ENCODE measurements around the gene LRBA. TPM values are rescaled to one million over a fixed set of nuclear protein-coding genes. Genes with fewer than 3 reads are reported as not detected.

The LRBA gene
- total RNA-seq, 1 experiment from 2014 or later, result 69.1 TPM

DNA sequence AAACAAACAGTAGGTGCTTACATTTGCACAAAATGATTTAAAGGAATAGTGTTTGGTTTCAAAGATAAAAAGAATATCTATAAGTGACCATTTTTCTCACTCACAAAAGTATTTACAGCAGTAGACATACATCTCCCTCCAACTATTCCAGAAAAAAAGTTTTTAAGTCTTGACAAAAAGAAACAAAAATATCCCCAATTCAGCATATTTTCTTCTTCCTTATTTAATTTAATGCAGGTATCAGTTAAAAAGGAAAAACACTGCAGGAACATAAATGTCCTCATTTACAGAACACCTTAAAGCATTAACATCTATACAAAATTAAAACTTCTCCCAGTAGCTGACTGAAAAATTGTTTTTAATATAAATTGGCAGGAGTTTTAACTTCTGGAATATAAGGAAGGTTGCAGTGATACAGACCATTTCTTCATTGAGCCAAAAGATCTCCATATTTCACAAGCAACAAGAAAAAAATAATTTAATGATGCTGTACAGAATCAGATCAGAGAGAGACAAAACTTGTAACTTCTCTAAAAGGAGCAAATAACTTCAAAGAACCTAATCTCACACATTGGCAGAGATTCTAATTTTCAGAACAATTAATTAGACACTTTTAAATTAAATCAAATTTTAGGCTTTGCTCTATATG, 428.8 kb downstream of the LRBA start (continued):
- TF ChIP-seq, protein P1, sequence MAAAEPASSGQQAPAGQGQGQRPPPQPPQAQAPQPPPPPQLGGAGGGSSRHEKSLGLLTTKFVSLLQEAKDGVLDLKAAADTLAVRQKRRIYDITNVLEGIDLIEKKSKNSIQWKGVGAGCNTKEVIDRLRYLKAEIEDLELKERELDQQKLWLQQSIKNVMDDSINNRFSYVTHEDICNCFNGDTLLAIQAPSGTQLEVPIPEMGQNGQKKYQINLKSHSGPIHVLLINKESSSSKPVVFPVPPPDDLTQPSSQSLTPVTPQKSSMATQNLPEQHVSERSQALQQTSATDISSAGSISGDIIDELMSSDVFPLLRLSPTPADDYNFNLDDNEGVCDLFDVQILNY (CRISPR knock-in tag; IDR thresholded peaks at IDR 0.05), result no peak

DNA sequence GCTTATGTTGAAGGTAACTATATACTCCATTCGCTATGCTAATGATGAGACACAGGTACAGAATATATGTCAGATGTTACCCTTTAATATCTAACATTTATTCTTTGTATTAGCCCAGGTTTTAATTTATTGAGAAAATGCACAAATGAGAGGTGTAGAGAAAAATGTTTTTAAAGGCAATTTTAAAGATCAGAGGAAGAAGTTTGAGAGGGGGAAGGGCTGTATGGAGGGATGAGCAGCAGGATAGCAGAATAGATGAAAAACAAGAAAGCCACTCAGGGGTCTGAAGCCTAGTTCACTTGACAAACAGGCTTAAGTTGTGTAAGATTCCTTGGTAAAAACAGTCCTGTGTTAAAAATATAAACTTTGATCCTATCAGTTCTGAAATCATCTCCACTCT, 429.5 kb downstream of the LRBA start:
- ATAC-seq (no peak), DNase-seq (ENCODE audit: low spot score) (no peak)
- Mint-ChIP-seq H3K4me3 (no peak overlapping the region), H3K36me3 (no peaks in the 10 kb centered on the region), H3K27me3 (ENCODE audit: low read depth) (peaks cover 58% of the 10 kb centered on the region), H3K9me3 (no peaks in the 10 kb centered on the region), H3K27ac (no peak overlapping the region), H3K4me1 (peaks cover 46% of the 10 kb centered on the region)
- no peak for TF ChIP-seq PRRX2 (CRISPR knock-in tag; IDR thresholded peaks at IDR 0.05)
- TF ChIP-seq, protein P2, sequence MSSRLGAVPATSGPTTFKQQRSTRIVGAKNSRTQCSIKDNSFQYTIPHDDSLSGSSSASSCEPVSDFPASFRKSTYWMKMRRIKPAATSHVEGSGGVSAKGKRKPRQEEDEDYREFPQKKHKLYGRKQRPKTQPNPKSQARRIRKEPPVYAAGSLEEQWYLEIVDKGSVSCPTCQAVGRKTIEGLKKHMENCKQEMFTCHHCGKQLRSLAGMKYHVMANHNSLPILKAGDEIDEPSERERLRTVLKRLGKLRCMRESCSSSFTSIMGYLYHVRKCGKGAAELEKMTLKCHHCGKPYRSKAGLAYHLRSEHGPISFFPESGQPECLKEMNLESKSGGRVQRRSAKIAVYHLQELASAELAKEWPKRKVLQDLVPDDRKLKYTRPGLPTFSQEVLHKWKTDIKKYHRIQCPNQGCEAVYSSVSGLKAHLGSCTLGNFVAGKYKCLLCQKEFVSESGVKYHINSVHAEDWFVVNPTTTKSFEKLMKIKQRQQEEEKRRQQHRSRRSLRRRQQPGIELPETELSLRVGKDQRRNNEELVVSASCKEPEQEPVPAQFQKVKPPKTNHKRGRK (CRISPR knock-in tag; IDR thresholded peaks at IDR 0.05; ENCODE audit: borderline replicate concordance), result no peak
- TF ChIP-seq, protein P3, sequence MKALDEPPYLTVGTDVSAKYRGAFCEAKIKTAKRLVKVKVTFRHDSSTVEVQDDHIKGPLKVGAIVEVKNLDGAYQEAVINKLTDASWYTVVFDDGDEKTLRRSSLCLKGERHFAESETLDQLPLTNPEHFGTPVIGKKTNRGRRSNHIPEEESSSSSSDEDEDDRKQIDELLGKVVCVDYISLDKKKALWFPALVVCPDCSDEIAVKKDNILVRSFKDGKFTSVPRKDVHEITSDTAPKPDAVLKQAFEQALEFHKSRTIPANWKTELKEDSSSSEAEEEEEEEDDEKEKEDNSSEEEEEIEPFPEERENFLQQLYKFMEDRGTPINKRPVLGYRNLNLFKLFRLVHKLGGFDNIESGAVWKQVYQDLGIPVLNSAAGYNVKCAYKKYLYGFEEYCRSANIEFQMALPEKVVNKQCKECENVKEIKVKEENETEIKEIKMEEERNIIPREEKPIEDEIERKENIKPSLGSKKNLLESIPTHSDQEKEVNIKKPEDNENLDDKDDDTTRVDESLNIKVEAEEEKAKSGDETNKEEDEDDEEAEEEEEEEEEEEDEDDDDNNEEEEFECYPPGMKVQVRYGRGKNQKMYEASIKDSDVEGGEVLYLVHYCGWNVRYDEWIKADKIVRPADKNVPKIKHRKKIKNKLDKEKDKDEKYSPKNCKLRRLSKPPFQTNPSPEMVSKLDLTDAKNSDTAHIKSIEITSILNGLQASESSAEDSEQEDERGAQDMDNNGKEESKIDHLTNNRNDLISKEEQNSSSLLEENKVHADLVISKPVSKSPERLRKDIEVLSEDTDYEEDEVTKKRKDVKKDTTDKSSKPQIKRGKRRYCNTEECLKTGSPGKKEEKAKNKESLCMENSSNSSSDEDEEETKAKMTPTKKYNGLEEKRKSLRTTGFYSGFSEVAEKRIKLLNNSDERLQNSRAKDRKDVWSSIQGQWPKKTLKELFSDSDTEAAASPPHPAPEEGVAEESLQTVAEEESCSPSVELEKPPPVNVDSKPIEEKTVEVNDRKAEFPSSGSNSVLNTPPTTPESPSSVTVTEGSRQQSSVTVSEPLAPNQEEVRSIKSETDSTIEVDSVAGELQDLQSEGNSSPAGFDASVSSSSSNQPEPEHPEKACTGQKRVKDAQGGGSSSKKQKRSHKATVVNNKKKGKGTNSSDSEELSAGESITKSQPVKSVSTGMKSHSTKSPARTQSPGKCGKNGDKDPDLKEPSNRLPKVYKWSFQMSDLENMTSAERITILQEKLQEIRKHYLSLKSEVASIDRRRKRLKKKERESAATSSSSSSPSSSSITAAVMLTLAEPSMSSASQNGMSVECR (CRISPR knock-in tag; IDR thresholded peaks at IDR 0.05; ENCODE audit: borderline replicate concordance), result no peak
- no peak for TF ChIP-seq OVOL2 (CRISPR knock-in tag; IDR thresholded peaks at IDR 0.05; ENCODE audit: borderline replicate concordance)
- no peak for TF ChIP-seq NFE2L1 (CRISPR knock-in tag; IDR thresholded peaks at IDR 0.05)
- TF ChIP-seq ZNF416 (CRISPR knock-in tag; IDR thresholded peaks at IDR 0.05), result no peak
- TF ChIP-seq TP53 (CRISPR knock-in tag; IDR thresholded peaks at IDR 0.05), result no peak
- TF ChIP-seq NR2C2 (CRISPR knock-in tag; IDR thresholded peaks at IDR 0.05), result no peak
- no peak for TF ChIP-seq CREM (CRISPR knock-in tag; IDR thresholded peaks at IDR 0.05)
- TF ChIP-seq, protein P4, sequence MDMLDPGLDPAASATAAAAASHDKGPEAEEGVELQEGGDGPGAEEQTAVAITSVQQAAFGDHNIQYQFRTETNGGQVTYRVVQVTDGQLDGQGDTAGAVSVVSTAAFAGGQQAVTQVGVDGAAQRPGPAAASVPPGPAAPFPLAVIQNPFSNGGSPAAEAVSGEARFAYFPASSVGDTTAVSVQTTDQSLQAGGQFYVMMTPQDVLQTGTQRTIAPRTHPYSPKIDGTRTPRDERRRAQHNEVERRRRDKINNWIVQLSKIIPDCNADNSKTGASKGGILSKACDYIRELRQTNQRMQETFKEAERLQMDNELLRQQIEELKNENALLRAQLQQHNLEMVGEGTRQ (CRISPR knock-in tag; IDR thresholded peaks at IDR 0.05), result no peak
- TF ChIP-seq JAZF1 (CRISPR knock-in tag; IDR thresholded peaks at IDR 0.05), result no peak
- TF ChIP-seq FOXK1 (CRISPR knock-in tag; IDR thresholded peaks at IDR 0.05), result no peak
- TF ChIP-seq, protein P5, sequence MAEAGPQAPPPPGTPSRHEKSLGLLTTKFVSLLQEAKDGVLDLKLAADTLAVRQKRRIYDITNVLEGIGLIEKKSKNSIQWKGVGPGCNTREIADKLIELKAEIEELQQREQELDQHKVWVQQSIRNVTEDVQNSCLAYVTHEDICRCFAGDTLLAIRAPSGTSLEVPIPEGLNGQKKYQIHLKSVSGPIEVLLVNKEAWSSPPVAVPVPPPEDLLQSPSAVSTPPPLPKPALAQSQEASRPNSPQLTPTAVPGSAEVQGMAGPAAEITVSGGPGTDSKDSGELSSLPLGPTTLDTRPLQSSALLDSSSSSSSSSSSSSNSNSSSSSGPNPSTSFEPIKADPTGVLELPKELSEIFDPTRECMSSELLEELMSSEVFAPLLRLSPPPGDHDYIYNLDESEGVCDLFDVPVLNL (CRISPR knock-in tag; IDR thresholded peaks at IDR 0.05; ENCODE audit: borderline replicate concordance, low read depth), result no peak
- POLR2A ChIA-PET, result no interaction called here
- CTCF ChIA-PET, result no interaction called here
